Measurements from ENCODE around the gene FKBP9. TPM values are rescaled to one million over a fixed set of nuclear protein-coding genes. Genes with fewer than 3 reads are reported as not detected.

FKBP9 gene
- total RNA-seq, 1 experiment from 2014 or later = 160 TPM

DNA sequence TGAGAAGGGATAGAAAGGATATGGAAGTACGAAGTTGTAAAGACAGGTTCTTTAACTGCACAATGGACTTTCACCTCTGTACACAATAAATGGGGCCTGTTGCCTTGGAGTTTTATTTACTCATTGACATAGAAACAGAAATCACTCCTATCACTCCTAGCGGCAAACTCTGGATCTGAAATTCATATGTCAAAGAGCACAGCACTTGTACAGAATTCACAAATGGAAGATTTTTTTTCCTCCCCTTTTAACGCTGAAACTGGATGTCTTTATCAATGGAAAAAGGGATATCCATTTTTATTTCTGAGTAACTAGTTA is 87.1 kb downstream of the FKBP9 start:
- H3K36me3 Mint-ChIP-seq (ENCODE audit: insufficient read depth, unreplicated experiment) = peaks cover 23% of the 10 kb centered on the region
- H3K4me1 Mint-ChIP-seq (ENCODE audit: low read depth, unreplicated experiment) = peaks cover 36% of the 10 kb centered on the region
- no peaks in the 10 kb centered on the region for H3K27me3 Mint-ChIP-seq (ENCODE audit: unreplicated experiment)
- TF ChIP-seq, protein P1, sequence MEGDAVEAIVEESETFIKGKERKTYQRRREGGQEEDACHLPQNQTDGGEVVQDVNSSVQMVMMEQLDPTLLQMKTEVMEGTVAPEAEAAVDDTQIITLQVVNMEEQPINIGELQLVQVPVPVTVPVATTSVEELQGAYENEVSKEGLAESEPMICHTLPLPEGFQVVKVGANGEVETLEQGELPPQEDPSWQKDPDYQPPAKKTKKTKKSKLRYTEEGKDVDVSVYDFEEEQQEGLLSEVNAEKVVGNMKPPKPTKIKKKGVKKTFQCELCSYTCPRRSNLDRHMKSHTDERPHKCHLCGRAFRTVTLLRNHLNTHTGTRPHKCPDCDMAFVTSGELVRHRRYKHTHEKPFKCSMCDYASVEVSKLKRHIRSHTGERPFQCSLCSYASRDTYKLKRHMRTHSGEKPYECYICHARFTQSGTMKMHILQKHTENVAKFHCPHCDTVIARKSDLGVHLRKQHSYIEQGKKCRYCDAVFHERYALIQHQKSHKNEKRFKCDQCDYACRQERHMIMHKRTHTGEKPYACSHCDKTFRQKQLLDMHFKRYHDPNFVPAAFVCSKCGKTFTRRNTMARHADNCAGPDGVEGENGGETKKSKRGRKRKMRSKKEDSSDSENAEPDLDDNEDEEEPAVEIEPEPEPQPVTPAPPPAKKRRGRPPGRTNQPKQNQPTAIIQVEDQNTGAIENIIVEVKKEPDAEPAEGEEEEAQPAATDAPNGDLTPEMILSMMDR (IDR thresholded peaks at IDR 0.05; ENCODE audit: unreplicated experiment) = peak; percentile 43
- intact Hi-C loops (cut with micrococcal nuclease; ENCODE audit: unreplicated experiment) = loop anchor here (2.0 to 10.0 kb wide), 5 partner anchors 63 to 550 kb away; partner anchors contain the start of genes AVL9, LSM5 and RP9
- H3K4me3 Mint-ChIP-seq (ENCODE audit: low read depth, unreplicated experiment) = peak overlapping the region; percentile 52
- H3K9me3 Mint-ChIP-seq (ENCODE audit: low read depth, unreplicated experiment) = no peaks in the 10 kb centered on the region
- no TSS peak for BruUV-seq (replicated peaks)
- peak overlapping the region; percentile 94 for H3K27ac Mint-ChIP-seq (ENCODE audit: unreplicated experiment)
- CTCF ChIA-PET = interaction anchor here (0.6 to 1.3 kb wide), 2 partner anchors 12 kb away, joined by 5 read pairs; no protein-coding TSS in a partner anchor
- DNase-seq = peak; percentile 66

DNA sequence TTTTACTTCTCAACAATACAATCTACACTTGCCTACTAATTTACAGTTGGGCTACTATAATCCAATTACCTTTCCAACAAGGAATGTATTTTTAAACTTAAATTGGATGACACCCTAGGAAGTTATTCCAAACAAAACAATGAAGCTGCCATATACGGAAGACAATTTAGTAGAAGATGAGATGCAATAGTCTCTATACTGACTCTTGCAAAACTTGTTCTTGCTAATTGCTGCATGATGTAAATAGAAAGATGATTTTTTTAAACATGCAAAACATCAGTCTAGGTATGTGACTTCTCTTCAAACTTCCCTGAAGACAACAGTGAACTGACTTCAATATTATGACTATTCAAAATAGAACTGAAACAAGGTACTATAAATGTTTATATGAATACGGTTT is 87.7 kb downstream of the FKBP9 start:
- TF ChIP-seq, protein P1 (IDR thresholded peaks at IDR 0.05; ENCODE audit: unreplicated experiment) = no peak
- Mint-ChIP-seq H3K9me3 (ENCODE audit: low read depth, unreplicated experiment) (no peaks in the 10 kb centered on the region), H3K27ac (ENCODE audit: unreplicated experiment) (peak overlapping the region; percentile 94), H3K27me3 (ENCODE audit: unreplicated experiment) (no peaks in the 10 kb centered on the region), H3K36me3 (ENCODE audit: insufficient read depth, unreplicated experiment) (peaks cover 17% of the 10 kb centered on the region), H3K4me3 (ENCODE audit: low read depth, unreplicated experiment) (peak overlapping the region; percentile 52), H3K4me1 (ENCODE audit: low read depth, unreplicated experiment) (peaks cover 36% of the 10 kb centered on the region)
- intact Hi-C loops (cut with micrococcal nuclease; ENCODE audit: unreplicated experiment) = loop anchor here (2.0 to 10.0 kb wide), 5 partner anchors 62 to 550 kb away; partner anchors contain the start of genes AVL9, LSM5 and RP9
- no TSS peak for BruUV-seq (replicated peaks)
- DNase-seq = no peak
- CTCF ChIA-PET = interaction anchor here (1.3 kb wide), 1 partner anchor 12 kb away, joined by 5 read pairs; no protein-coding TSS in a partner anchor

DNA sequence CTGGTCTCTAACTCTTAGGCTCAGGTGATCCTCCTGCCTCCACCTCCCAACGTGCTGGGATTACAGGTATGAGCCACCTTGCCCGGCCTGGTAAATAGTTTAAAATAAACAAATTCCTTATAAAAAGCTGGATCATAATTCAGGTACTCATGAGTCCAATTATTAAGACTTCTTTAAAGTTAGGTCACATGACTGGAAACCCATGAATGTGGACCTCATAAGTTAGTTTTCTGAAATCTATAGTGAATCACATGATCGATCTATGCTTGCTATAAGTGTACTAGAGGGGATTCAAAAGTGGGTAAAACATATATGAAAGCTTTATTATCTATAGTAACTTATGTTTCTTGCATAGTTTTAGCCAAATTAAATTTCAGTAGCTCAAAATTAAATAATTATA is 91.0 kb downstream of the FKBP9 start:
- Mint-ChIP-seq H3K27ac (ENCODE audit: unreplicated experiment) (no peak overlapping the region), H3K9me3 (ENCODE audit: low read depth, unreplicated experiment) (no peaks in the 10 kb centered on the region), H3K27me3 (ENCODE audit: unreplicated experiment) (no peaks in the 10 kb centered on the region), H3K36me3 (ENCODE audit: insufficient read depth, unreplicated experiment) (peaks cover 3% of the 10 kb centered on the region), H3K4me3 (ENCODE audit: low read depth, unreplicated experiment) (no peak overlapping the region), H3K4me1 (ENCODE audit: low read depth, unreplicated experiment) (peaks cover 27% of the 10 kb centered on the region)
- TF ChIP-seq, protein P1 (IDR thresholded peaks at IDR 0.05; ENCODE audit: unreplicated experiment) = no peak
- CTCF ChIA-PET = interaction anchor here (1.3 kb wide), 1 partner anchor 248 kb away, joined by 3 read pairs; no protein-coding TSS in a partner anchor
- intact Hi-C loops (cut with micrococcal nuclease; ENCODE audit: unreplicated experiment) = loop anchor here (10.0 kb wide), 1 partner anchor 553 kb away; the partner anchor contains the start of genes AVL9 and LSM5
- DNase-seq = no peak
- BruUV-seq (replicated peaks) = no TSS peak

DNA sequence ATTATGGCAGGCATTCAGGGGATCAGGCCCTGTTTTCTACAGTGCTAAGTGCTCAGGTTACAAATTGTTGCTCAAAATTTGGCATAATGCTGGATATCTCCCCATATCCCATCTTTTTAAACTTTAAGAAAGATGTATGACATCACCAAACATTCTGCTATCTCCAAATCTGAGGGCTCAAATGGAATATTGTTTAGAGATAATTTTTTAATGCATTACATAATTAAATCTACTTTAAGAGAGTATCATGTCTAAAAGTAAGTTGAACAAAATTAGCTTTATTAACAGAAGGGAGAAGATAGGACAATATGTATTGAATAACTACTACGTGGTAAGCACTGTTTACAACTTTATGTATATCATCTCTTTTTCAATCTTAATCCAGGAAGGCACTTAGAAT is 91.5 kb downstream of the FKBP9 start:
- Mint-ChIP-seq H3K4me1 (ENCODE audit: low read depth, unreplicated experiment) (peaks cover 22% of the 10 kb centered on the region), H3K36me3 (ENCODE audit: insufficient read depth, unreplicated experiment) (no peaks in the 10 kb centered on the region), H3K9me3 (ENCODE audit: low read depth, unreplicated experiment) (no peaks in the 10 kb centered on the region), H3K27ac (ENCODE audit: unreplicated experiment) (peak overlapping the region; percentile 44), H3K4me3 (ENCODE audit: low read depth, unreplicated experiment) (no peak overlapping the region), H3K27me3 (ENCODE audit: unreplicated experiment) (no peaks in the 10 kb centered on the region)
- intact Hi-C loops (cut with micrococcal nuclease; ENCODE audit: unreplicated experiment) = loop anchor here (10.0 kb wide), 1 partner anchor 554 kb away; the partner anchor contains the start of genes AVL9 and LSM5
- no peak for DNase-seq
- CTCF ChIA-PET = interaction anchor here (1.3 kb wide), 1 partner anchor 248 kb away, joined by 3 read pairs; no protein-coding TSS in a partner anchor
- BruUV-seq (replicated peaks) = no TSS peak
- TF ChIP-seq, protein P1 (IDR thresholded peaks at IDR 0.05; ENCODE audit: unreplicated experiment) = no peak

Measured in Calu3 (cell line).